Epithelial cell of esophagus (primary cell): ENCODE data around the gene CPT1A.
A peak's percentile ranks its signal among the peaks of the same experiment; 100 is the strongest.

Experiments
- DNase-seq: peaks from one replicate; pipeline ENCODE4 v3.0.0; 2010; ENCODE audit warnings: low read depth
- H3K4me3 ChIP-seq: 2 replicates; pipeline ENCODE4 v1.5.1; 2011; ENCODE audit warnings: mild to moderate bottlenecking, low read length, control low read depth
- CTCF ChIP-seq: IDR thresholded peaks from 2 replicates; pipeline ENCODE4 v1.5.1; 2011; ENCODE audit warnings: low read depth, mild to moderate bottlenecking, low read length, control low read depth, inconsistent platforms; ENCODE audit not compliant: insufficient read depth; ENCODE audit errors: missing control alignments

CPT1A gene

GRCh38 chr11:68852628-68853027 is 10.9 kb upstream of the CPT1A start:
- no peak for DNase-seq
- TF ChIP-seq CTCF, result no peak
- H3K4me3 ChIP-seq, result no peak overlapping the region

GRCh38 chr11:68848429-68848828 is 6.7 kb upstream of the CPT1A start:
- no peak for DNase-seq
- no peak for TF ChIP-seq CTCF
- H3K4me3 ChIP-seq, result no peak overlapping the region

GRCh38 chr11:68847395-68847794 is 5.7 kb upstream of the CPT1A start:
- DNase-seq, result no peak
- TF ChIP-seq CTCF, result no peak
- no peak overlapping the region for H3K4me3 ChIP-seq

GRCh38 chr11:68845351-68846002 is 3.8 kb upstream of the CPT1A start:
- H3K4me3 ChIP-seq, result no peak overlapping the region
- DNase-seq, result no peak
- TF ChIP-seq CTCF, result no peak

- TF ChIP-seq CTCF, result no peak
- no peak for DNase-seq
- no peak overlapping the region for H3K4me3 ChIP-seq
Measured at GRCh38 chr11:68844801-68845200, 3.1 kb upstream of the CPT1A start.

GRCh38 chr11:68844376-68844775 is 2.7 kb upstream of the CPT1A start:
- no peak for TF ChIP-seq CTCF
- DNase-seq, result no peak
- no peak overlapping the region for H3K4me3 ChIP-seq

GRCh38 chr11:68843703-68844312 is 2.1 kb upstream of the CPT1A start:
- peak overlapping the region; percentile 32 for H3K4me3 ChIP-seq
- peak; percentile 73 for DNase-seq
- peak; percentile 40 for TF ChIP-seq CTCF
